Measurements from ENCODE around the gene KIF5C. TPM values are rescaled to one million over a fixed set of nuclear protein-coding genes. Genes with fewer than 3 reads are reported as not detected.

KIF5C gene
- total RNA-seq, 2 donors from 2014 or later, result 2.6 to 8.6 TPM

DNA sequence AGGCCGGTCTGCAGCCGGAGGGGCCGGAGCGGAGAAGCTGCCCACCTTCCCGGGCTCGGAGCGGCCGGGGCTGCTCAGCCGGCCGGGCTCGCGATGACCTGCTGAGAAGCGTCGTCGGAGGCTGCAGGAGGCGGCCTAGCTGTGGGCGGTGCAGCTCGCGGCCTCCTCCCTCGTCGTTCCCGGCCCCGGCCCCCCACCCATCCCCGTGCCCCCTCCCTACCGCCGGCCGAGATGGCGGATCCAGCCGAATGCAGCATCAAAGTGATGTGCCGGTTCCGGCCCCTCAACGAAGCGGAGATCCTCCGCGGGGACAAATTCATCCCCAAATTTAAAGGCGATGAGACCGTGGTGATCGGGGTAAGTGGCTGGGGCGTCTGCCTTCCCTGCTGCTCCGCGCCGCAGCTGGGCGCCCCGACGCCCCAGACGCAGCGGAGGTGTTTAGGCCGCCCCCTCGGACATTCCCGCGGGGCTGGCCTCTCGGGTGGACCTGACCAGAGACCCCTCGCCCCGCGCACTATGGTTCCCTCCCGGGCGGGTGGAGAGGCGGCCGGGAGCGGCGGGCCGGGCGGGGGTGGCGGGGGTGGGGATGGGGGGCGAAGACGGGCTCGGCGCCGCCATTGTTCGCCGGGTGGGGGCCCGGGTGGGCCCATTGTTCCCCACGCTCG, 492 bp downstream of the KIF5C start:
- Mint-ChIP-seq H3K4me3 (peak overlapping the region; percentile 52), H3K4me1 (ENCODE audit: low read depth in 2 of 2) (peaks cover 0 to 4% of the 10 kb centered on the region in 2 donors), H3K36me3 (peaks cover 2% of the 10 kb centered on the region), H3K27me3 (peaks cover 45 to 55% of the 10 kb centered on the region in 2 donors), H3K27ac (no peak overlapping the region), H3K9me3 (no peaks in the 10 kb centered on the region)
- ATAC-seq, result peak; percentile 27 to 56
- no peak for DNase-seq (ENCODE audit: low spot score)

- Mint-ChIP-seq H3K4me3 (peak overlapping the region; percentile 52), H3K4me1 (ENCODE audit: low read depth in 2 of 2) (peaks cover 0 to 4% of the 10 kb centered on the region in 2 donors), H3K9me3 (no peaks in the 10 kb centered on the region), H3K27ac (no peak overlapping the region), H3K36me3 (peaks cover 7% of the 10 kb centered on the region), H3K27me3 (peaks cover 44 to 52% of the 10 kb centered on the region in 2 donors)
- ATAC-seq (no peak), DNase-seq (ENCODE audit: low spot score) (no peak)
Observed at GRCh38 chr2:148876202-148876594, 1.2 kb downstream of the KIF5C start.

DNA sequence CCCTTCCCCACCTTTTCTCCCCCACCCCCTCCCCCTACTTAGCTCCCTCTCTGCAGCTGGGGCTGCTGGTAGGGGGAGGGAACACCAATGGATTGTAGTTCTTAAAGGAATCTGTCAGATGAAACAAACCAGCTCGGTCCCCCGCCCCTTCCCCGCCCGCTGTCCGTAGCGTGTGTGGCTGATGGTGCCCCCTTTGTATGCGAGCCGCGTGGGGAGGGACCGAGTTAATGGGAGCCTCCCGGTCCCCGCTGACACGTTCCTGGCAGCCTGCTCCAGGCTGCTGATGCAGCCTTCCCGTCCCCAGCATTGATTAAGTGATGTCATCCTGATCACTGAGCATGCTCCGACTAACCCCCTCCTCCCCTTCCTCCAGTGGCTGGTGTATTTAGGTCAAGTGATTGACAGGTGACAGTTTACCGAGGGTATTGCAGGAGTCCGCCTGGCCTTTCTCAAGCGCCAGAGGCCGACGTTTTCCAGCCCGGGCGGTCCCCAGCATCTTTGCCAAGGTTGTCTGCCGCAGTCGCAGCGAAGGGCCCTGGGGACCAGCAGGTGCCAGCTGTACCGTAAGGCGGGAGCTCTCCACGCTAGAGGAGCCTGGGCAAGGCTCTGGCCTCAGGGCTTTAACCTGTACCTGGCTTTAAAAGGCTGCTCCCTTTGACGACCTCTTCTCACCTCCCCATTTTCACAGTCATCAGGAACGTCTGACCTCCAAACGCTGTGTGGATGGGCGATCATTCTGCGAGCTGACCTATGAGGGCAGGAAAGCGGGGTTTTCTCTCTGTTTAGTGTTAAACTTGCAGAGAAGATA, 1.8 kb downstream of the KIF5C start:
- no peak overlapping the region for H3K27ac Mint-ChIP-seq
- H3K9me3 Mint-ChIP-seq, result no peaks in the 10 kb centered on the region
- DNase-seq (ENCODE audit: low spot score), result no peak
- peaks cover 0 to 4% of the 10 kb centered on the region in 2 donors for H3K4me1 Mint-ChIP-seq (ENCODE audit: low read depth in 2 of 2)
- no peak for ATAC-seq
- H3K36me3 Mint-ChIP-seq, result peaks cover 7% of the 10 kb centered on the region
- H3K27me3 Mint-ChIP-seq, result peaks cover 42 to 48% of the 10 kb centered on the region in 2 donors
- H3K4me3 Mint-ChIP-seq, result peak overlapping the region; percentile 52

GRCh38 chr2:148877403-148877740, 2.3 kb downstream of the KIF5C start:
- Mint-ChIP-seq H3K27me3 (peaks cover 39 to 46% of the 10 kb centered on the region in 2 donors), H3K4me1 (ENCODE audit: low read depth in 2 of 2) (peaks cover 0 to 4% of the 10 kb centered on the region in 2 donors), H3K9me3 (no peaks in the 10 kb centered on the region), H3K4me3 (peak overlapping the region; percentile 52), H3K27ac (no peak overlapping the region), H3K36me3 (peaks cover 7% of the 10 kb centered on the region)
- no peak for DNase-seq (ENCODE audit: low spot score)
- no peak for ATAC-seq

DNA sequence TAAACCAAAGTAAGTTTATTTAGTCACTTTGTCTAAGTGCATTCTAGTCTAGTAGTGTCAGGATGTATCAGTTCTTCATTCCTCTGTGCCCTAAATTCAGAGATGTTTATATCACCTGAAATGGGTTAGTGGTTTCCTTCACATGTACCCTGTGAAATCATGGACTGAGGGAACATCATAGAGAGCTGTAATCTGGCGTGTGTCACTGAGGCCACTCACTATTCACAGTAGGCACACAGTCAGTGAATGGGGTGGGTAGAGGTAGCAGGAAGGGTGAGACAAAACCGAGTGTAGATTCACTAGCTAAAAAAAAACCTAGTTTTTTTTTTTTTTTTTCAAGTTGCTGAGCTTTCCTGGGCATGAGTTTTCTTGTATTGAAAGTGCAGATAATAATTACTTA, 5.6 kb downstream of the KIF5C start:
- Mint-ChIP-seq H3K27me3 (peaks cover 28 to 39% of the 10 kb centered on the region in 2 donors), H3K36me3 (peaks cover 7% of the 10 kb centered on the region), H3K9me3 (no peaks in the 10 kb centered on the region), H3K4me1 (ENCODE audit: low read depth in 2 of 2) (peaks cover 0 to 4% of the 10 kb centered on the region in 2 donors), H3K27ac (no peak overlapping the region), H3K4me3 (no peak overlapping the region)
- DNase-seq (ENCODE audit: low spot score) (no peak), ATAC-seq (no peak)

- DNase-seq (ENCODE audit: low spot score) (no peak), ATAC-seq (no peak)
- H3K27me3 Mint-ChIP-seq, result peaks cover 22 to 43% of the 10 kb centered on the region in 2 donors
- H3K27ac Mint-ChIP-seq, result no peak overlapping the region
- peaks cover 0 to under 1% of the 10 kb centered on the region in 2 donors for H3K4me1 Mint-ChIP-seq (ENCODE audit: low read depth in 2 of 2)
- H3K36me3 Mint-ChIP-seq, result peaks cover 7% of the 10 kb centered on the region
- H3K9me3 Mint-ChIP-seq, result no peaks in the 10 kb centered on the region
- H3K4me3 Mint-ChIP-seq, result no peak overlapping the region
Observed at GRCh38 chr2:148882051-148882450, 7.0 kb downstream of the KIF5C start.

GRCh38 chr2:148885209-148885608, 10.2 kb downstream of the KIF5C start:
- ATAC-seq (no peak), DNase-seq (ENCODE audit: low spot score) (no peak)
- peaks cover 22 to 48% of the 10 kb centered on the region in 2 donors for H3K27me3 Mint-ChIP-seq
- no peaks in the 10 kb centered on the region for H3K9me3 Mint-ChIP-seq
- peaks cover 5 to 8% of the 10 kb centered on the region in 2 donors for H3K4me1 Mint-ChIP-seq (ENCODE audit: low read depth in 2 of 2)
- H3K27ac Mint-ChIP-seq, result no peak overlapping the region
- peaks cover 7% of the 10 kb centered on the region for H3K36me3 Mint-ChIP-seq
- H3K4me3 Mint-ChIP-seq, result no peak overlapping the region

DNA sequence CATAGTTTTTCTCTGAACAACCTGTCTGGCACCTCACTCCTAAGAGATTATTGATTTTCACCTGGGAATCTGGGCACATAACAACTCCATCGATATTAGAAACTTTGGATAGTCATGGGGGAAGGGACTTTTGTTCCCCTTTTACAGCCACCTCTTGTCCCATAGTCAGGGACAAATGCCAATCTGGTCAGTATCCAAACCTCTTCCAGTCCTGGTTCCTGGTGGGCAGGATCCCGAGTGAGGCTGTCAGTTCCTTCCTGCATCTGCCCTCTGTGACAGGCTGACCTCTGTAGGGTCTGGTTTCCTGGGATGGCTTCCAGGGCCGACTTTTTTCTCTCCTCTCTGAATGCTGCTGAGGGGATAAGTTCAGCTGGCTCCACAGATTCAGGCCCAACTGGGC, 11.0 kb downstream of the KIF5C start:
- peaks cover 5 to 8% of the 10 kb centered on the region in 2 donors for H3K4me1 Mint-ChIP-seq (ENCODE audit: low read depth in 2 of 2)
- DNase-seq (ENCODE audit: low spot score), result no peak
- peaks cover 24 to 51% of the 10 kb centered on the region in 2 donors for H3K27me3 Mint-ChIP-seq
- ATAC-seq, result no peak
- H3K4me3 Mint-ChIP-seq, result no peak overlapping the region
- H3K36me3 Mint-ChIP-seq, result peaks cover under 1% of the 10 kb centered on the region
- no peak overlapping the region for H3K27ac Mint-ChIP-seq
- H3K9me3 Mint-ChIP-seq, result no peaks in the 10 kb centered on the region

- Mint-ChIP-seq H3K36me3 (no peaks in the 10 kb centered on the region), H3K4me1 (ENCODE audit: low read depth in 2 of 2) (peaks cover 5 to 8% of the 10 kb centered on the region in 2 donors), H3K4me3 (peak overlapping the region; percentile 66), H3K9me3 (no peaks in the 10 kb centered on the region), H3K27me3 (peaks cover 29 to 47% of the 10 kb centered on the region in 2 donors), H3K27ac (no peak overlapping the region)
- DNase-seq (ENCODE audit: low spot score), result no peak
- peak in 1 of 2 donors; percentile 15 for ATAC-seq
Observed at GRCh38 chr2:148887350-148888002, 12.4 kb downstream of the KIF5C start.

GRCh38 chr2:148888003-148888501, 13.0 kb downstream of the KIF5C start:
- Mint-ChIP-seq H3K4me1 (ENCODE audit: low read depth in 2 of 2) (peaks cover 5 to 8% of the 10 kb centered on the region in 2 donors), H3K9me3 (peaks cover under 1% of the 10 kb centered on the region), H3K36me3 (peaks cover 4% of the 10 kb centered on the region), H3K27ac (no peak overlapping the region), H3K27me3 (peaks cover 29 to 45% of the 10 kb centered on the region in 2 donors), H3K4me3 (peak overlapping the region; percentile 66)
- ATAC-seq (peak in 1 of 2 donors; percentile 48), DNase-seq (ENCODE audit: low spot score) (no peak)

GRCh38 chr2:148888986-148889385, 14.0 kb downstream of the KIF5C start:
- Mint-ChIP-seq H3K4me3 (peak overlapping the region; percentile 70), H3K9me3 (peaks cover 5% of the 10 kb centered on the region), H3K36me3 (peaks cover 12% of the 10 kb centered on the region), H3K27me3 (peaks cover 38 to 54% of the 10 kb centered on the region in 2 donors), H3K27ac (peak overlapping the region in 1 of 2 donors; percentile 37), H3K4me1 (ENCODE audit: low read depth in 2 of 2) (peaks cover 8 to 11% of the 10 kb centered on the region in 2 donors)
- ATAC-seq (no peak), DNase-seq (ENCODE audit: low spot score) (no peak)

- H3K9me3 Mint-ChIP-seq, result peaks cover 5% of the 10 kb centered on the region
- H3K27ac Mint-ChIP-seq, result no peak overlapping the region
- peaks cover 12% of the 10 kb centered on the region for H3K36me3 Mint-ChIP-seq
- peaks cover 0 to 6% of the 10 kb centered on the region in 2 donors for H3K4me1 Mint-ChIP-seq (ENCODE audit: low read depth in 2 of 2)
- no peak for DNase-seq (ENCODE audit: low spot score)
- no peak for ATAC-seq
- H3K4me3 Mint-ChIP-seq, result no peak overlapping the region
- peaks cover 25 to 29% of the 10 kb centered on the region in 2 donors for H3K27me3 Mint-ChIP-seq
Observed at GRCh38 chr2:148893906-148894305, 18.9 kb downstream of the KIF5C start.

- Mint-ChIP-seq H3K36me3 (peaks cover 12% of the 10 kb centered on the region), H3K27ac (no peak overlapping the region), H3K4me1 (ENCODE audit: low read depth in 2 of 2) (peaks cover 0 to 6% of the 10 kb centered on the region in 2 donors), H3K9me3 (peaks cover 5% of the 10 kb centered on the region), H3K27me3 (peaks cover 24% of the 10 kb centered on the region in 2 donors), H3K4me3 (no peak overlapping the region)
- ATAC-seq, result no peak
- no peak for DNase-seq (ENCODE audit: low spot score)
Observed at GRCh38 chr2:148896136-148896535, 21.1 kb downstream of the KIF5C start.

Measured in natural killer cell treated with Interleukin-12 subunit alpha and Interleukin-12 subunit beta and Interleukin-15 and Interleukin-18, amount 100 ng/mL, for 72 hours (primary cell).